Gastrocnemius medialis (tissue), 4 donors: ENCODE results near the gene AMIGO2. TPM values are rescaled to one million over a fixed set of nuclear protein-coding genes. Genes with fewer than 3 reads are reported as not detected.

Source experiments
- ATAC-seq, 2 donors: fragments of 150-250 bp; one replicate each; pipeline ENCODE4 v1.9.1; 2016
- DNase-seq, 2 donors: peaks; one replicate each; pipeline ENCODE4 v3.0.0-alpha.2; 2019
- H3K27ac ChIP-seq, 4 donors: fragments of 200-600 bp; sonication (generic); 1 replicate in 1 of 4; 2 replicates in 3 of 4; pipeline ENCODE4 v1.5.1; 2016 to 2018; ENCODE audit warnings: mild to moderate bottlenecking in 2 of 4, moderate library complexity in 1 of 4
- H3K27me3 ChIP-seq, 3 donors: fragments of 200-600 bp; sonication (generic) in 2 of 3; 1 replicate in 1 of 3; 2 replicates in 2 of 3; pipeline versions ENCODE4 v1.5.1 to v1.6.0; 2016 to 2019; ENCODE audit warnings: mild to moderate bottlenecking in 1 of 3, moderate library complexity in 1 of 3
- H3K36me3 ChIP-seq, 2 donors: fragments of 200-600 bp; sonication (generic) in 1 of 2; one replicate each; pipeline ENCODE4 v1.5.1; 2017 to 2018
- H3K4me1 ChIP-seq, 2 donors: fragments of 200-600 bp; sonication (generic) in 1 of 2; one replicate each; pipeline ENCODE4 v1.5.1; 2016 to 2017; ENCODE audit warnings: mild to moderate bottlenecking in 2 of 2
- H3K4me3 ChIP-seq, 4 donors: fragments of 200-600 bp; sonication (generic) in 3 of 4; 1 replicate in 1 of 4; 2 replicates in 3 of 4; pipeline ENCODE4 v1.5.1; 2016 to 2019; ENCODE audit warnings: mild to moderate bottlenecking in 2 of 4
- H3K9me3 ChIP-seq, 3 donors: fragments of 200-600 bp; sonication (generic) in 2 of 3; 1 replicate in 1 of 3; 2 replicates in 2 of 3; pipeline ENCODE4 v1.5.1; 2016 to 2019
- POLR2A ChIP-seq, 2 donors: fragments of 450-650 bp; IDR thresholded peaks; one replicate each; pipeline ENCODE4 v1.6.1; 2017; ENCODE audit warnings: antibody characterized with exemption in 2 of 2, mild to moderate bottlenecking in 2 of 2, moderate library complexity in 2 of 2
- in situ Hi-C, 4 donors: fragments of 200-750 bp; cut with MboI; loops; one replicate each; pipeline versions ENCODE4 v1.15.0 to v1.8.0; 2017; ENCODE audit warnings: low sequenced_read_pairs in 4 of 4
- intact Hi-C: fragments of 100-400 bp; cut with DNase I; formaldehyde crosslinking; loops from one replicate; pipeline ENCODE4 v1.15.1; 2023; ENCODE audit warnings: low total_unique reads
- total RNA-seq, 4 donors: library from RNA; depleted of rRNA; stranded (reverse); fragments of >200 nt; gene quantifications; one replicate each; pipeline versions ENCODE4 v1.1.0 to v1.2.3, GENCODE V29; 2016
- TF ChIP-seq, protein P1 (sequence below), 5 experiments: fragments of 450-650 bp in 3 of 5; fragments of 200-600 bp in 2 of 5; sonication (generic) in 2 of 5; IDR thresholded peaks in 4 of 5; conservative IDR thresholded peaks in 1 of 5; 1 replicate in 4 of 5; 2 replicates in 1 of 5; pipeline ENCODE4 v1.5.1; 2016 to 2019; ENCODE audit warnings: antibody characterized with exemption in 5 of 5, mild to moderate bottlenecking in 3 of 5, moderate library complexity in 3 of 5

The AMIGO2 gene
- total RNA-seq, 4 donors from 2014 or later = 0.41 to 1.5 (median 0.51) TPM

DNA sequence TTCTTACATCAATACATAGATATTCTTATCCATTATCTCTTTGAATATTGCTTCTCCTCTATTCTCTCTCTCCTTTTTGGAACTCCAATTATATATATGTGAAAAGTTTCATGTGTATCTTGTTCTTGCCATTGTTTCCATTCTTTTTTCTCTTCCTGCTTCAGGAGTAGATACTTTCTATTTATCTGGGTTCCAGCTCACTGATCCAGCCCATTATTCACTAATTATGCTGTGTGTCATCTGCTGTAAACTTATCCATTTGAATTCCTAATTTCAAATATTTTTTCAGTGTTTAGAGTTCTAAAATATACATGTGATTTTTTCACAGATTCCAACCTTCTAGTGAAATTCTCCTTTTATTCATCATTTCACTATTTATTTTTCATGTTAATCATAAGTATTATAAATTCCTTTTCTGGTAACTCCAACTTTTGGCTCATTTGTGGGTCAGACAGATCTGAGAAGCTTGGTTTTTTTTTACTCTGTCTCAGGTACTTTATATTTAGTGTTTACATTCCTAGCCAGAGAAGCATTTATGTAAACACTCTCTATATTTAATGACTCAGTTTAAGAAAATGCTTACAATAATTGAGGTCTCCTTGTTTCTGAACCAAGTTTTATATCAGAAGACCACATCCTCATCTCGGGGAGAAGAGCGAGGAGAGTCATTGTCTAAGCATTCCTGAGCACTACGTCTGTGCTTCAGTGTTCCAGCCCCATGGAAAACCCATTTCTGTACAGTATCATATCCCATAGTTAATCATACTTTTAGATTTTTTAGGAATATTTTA lies 15.9 kb upstream of the AMIGO2 start:
- Histone ChIP-seq H3K9me3 (no peaks in the 10 kb centered on the region), H3K4me3 (no peak overlapping the region), H3K4me1 (no peaks in the 10 kb centered on the region), H3K27me3 (no peaks in the 10 kb centered on the region), H3K36me3 (no peaks in the 10 kb centered on the region), H3K27ac (no peak overlapping the region)
- intact Hi-C loops (no loop called here), in situ Hi-C loops (no loop called here)
- ATAC-seq (no peak), DNase-seq (no peak)
- TF ChIP-seq POLR2A (IDR thresholded peaks at IDR 0.05) = no peak
- TF ChIP-seq, protein P1, sequence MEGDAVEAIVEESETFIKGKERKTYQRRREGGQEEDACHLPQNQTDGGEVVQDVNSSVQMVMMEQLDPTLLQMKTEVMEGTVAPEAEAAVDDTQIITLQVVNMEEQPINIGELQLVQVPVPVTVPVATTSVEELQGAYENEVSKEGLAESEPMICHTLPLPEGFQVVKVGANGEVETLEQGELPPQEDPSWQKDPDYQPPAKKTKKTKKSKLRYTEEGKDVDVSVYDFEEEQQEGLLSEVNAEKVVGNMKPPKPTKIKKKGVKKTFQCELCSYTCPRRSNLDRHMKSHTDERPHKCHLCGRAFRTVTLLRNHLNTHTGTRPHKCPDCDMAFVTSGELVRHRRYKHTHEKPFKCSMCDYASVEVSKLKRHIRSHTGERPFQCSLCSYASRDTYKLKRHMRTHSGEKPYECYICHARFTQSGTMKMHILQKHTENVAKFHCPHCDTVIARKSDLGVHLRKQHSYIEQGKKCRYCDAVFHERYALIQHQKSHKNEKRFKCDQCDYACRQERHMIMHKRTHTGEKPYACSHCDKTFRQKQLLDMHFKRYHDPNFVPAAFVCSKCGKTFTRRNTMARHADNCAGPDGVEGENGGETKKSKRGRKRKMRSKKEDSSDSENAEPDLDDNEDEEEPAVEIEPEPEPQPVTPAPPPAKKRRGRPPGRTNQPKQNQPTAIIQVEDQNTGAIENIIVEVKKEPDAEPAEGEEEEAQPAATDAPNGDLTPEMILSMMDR (IDR thresholded peaks at IDR 0.05 in 4 of 5, conservative IDR thresholded peaks at IDR 0.05 in 1 of 5) = no peak

DNA sequence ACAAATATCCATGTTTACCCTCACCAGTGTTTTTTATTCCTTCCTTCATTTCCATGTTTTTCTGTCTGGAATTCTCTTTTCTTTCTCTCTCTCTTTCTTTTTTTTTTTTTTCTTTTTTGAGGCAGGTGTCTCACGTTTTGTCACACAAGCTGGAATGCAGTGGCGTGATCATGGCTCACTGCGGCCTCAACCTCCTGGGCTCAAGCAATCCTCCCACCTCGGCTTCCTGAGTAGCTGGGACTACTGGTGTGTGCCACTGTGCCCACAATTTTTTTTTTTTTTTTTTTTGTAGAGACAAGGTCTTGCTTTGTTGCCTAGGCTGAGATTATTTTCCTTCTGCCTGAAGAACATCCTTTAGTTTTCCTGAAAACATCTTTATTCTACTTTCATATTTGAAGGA lies 15.0 kb upstream of the AMIGO2 start:
- in situ Hi-C loops (no loop called here), intact Hi-C loops (no loop called here)
- Histone ChIP-seq H3K36me3 (no peaks in the 10 kb centered on the region), H3K4me1 (no peaks in the 10 kb centered on the region), H3K4me3 (no peak overlapping the region), H3K27me3 (no peaks in the 10 kb centered on the region), H3K9me3 (no peaks in the 10 kb centered on the region), H3K27ac (no peak overlapping the region)
- DNase-seq = no peak
- ATAC-seq = no peak
- TF ChIP-seq, protein P1 (IDR thresholded peaks at IDR 0.05 in 4 of 5, conservative IDR thresholded peaks at IDR 0.05 in 1 of 5) = no peak
- no peak for TF ChIP-seq POLR2A (IDR thresholded peaks at IDR 0.05)

DNA sequence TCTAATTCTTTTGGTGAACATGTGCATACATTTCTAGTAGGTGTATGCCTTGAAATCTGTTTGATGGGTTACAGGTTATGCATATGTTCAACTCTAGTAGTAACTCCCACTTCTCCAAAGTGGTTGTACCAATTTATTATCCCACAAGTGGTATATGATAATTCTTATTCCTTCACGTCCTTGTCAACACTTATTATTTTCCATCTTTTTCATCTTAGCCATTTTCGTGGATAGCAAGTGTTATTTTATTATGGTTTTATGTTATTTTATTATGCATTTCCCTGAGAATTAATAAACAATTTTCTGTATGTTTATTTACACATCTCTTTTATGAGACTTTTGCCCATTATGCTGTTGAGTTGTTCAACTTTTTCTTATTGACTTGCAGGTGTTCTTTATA lies 11.2 kb upstream of the AMIGO2 start:
- H3K4me1 ChIP-seq = no peaks in the 10 kb centered on the region
- DNase-seq = no peak
- no peaks in the 10 kb centered on the region for H3K9me3 ChIP-seq
- no peak for TF ChIP-seq POLR2A (IDR thresholded peaks at IDR 0.05)
- TF ChIP-seq, protein P1 (IDR thresholded peaks at IDR 0.05 in 4 of 5, conservative IDR thresholded peaks at IDR 0.05 in 1 of 5) = no peak
- no peak for ATAC-seq
- H3K4me3 ChIP-seq = no peak overlapping the region
- H3K36me3 ChIP-seq = no peaks in the 10 kb centered on the region
- no peaks in the 10 kb centered on the region for H3K27me3 ChIP-seq
- intact Hi-C loops (no loop called here), in situ Hi-C loops (no loop called here)
- H3K27ac ChIP-seq = no peak overlapping the region

DNA sequence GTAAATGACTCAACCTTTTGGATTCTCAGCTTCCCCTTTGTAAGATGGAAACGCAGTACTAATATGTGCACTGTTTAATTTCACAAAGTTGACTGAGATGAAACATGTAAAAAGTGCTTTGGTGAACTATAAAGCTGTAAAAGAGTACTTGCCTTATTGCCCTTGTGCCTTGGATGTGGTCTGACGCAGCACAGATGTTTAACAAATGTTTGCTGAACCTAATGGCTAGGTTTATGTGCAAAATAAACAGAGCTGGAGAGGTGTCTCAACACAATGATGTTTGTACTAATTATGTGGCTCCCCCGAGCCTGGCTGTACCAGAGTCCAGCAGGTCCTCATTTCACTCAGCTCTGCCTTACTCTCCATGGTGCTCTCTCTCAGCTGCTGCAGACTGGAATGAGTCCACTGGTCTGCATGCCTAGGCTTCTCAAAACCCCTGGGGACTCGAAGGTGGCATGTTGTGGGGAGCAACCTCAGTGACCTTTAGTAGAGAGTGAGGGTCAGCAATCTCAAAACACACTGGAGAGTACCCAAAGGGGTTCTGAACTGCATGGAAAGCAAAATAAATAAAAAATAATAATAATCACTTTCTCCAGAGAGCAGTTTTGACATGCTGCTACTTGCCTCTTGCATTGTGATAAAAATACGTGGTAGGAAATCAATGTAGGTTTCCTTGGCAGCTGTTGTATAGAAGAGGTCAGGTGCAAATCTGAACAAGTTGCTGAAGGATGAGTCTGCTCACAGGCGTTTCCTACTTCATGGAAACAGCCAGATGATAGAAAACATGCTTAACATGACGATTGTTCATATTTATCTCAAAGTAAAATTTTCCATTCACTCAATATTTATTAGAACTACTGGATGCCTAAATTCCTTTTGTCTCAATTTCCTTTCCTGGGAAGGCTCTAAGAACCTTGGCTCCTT lies 8.5 kb upstream of the AMIGO2 start:
- in situ Hi-C loops = no loop called here
- no peaks in the 10 kb centered on the region for H3K36me3 ChIP-seq
- H3K4me3 ChIP-seq = no peak overlapping the region
- no peak for DNase-seq
- TF ChIP-seq POLR2A (IDR thresholded peaks at IDR 0.05) = no peak
- TF ChIP-seq, protein P1 (IDR thresholded peaks at IDR 0.05 in 4 of 5, conservative IDR thresholded peaks at IDR 0.05 in 1 of 5) = no peak
- no peak for ATAC-seq
- H3K27me3 ChIP-seq = no peaks in the 10 kb centered on the region
- no peak overlapping the region for H3K27ac ChIP-seq
- H3K4me1 ChIP-seq = peaks cover 0 to 1% of the 10 kb centered on the region in 2 donors
- intact Hi-C loops = no loop called here
- H3K9me3 ChIP-seq = no peaks in the 10 kb centered on the region
